ENCODE data around the gene PXDC1. TPM values are rescaled to one million over a fixed set of nuclear protein-coding genes. Genes with fewer than 3 reads are reported as not detected.

Gene PXDC1
- polyA plus RNA-seq, 2 donors = 10.0 to 13.1 TPM

DNA sequence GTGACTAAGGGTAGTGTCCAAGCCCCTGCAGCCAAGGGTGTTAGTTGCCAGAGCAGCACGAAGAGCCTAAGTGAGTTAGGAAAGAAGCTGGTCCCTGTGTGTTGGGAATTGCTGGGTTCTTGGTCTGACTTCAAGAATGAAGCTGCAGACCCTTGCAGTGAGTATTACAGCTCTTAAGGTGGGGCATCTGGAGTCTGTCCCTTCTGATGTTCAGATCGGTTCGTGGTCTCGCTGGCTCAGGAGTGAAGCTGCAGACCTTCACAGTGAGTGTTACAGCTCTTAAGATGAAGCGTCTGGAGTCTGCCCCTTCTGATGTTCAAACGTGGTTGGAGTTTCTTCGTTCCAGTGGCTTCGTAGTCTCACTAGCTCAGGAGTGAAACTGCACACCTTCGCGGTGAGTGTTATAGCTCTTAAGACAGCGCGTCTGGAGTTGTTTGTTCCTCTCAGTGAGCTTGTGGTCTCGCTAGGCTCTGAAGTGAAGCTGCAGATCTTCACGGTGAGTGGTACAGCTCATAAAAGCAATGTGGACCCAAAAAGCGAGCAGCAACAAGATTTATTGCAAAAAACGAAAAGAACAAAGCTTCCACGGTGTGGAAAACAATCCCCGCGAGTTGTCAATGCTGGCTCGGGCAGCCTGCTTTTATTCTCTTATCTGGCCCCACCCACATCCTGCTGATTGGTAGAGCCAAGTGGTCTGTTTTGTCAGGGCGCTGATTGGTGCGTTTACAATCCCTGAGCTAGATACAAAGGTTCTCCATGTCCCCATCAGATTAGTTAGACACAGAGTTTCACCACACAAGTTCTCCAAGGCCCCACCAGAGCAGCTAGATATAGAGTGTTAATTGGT, 31.8 kb downstream of the PXDC1 start:
- Histone ChIP-seq H3K4me3 (ENCODE audit: low read depth in 1 of 2, low read length in 2 of 2) (no peak overlapping the region), H3K36me3 (ENCODE audit: control insufficient read depth in 2 of 2, insufficient read depth in 2 of 2, low read length in 1 of 2) (peaks cover 5 to 14% of the 10 kb centered on the region in 2 donors)
- 82 to 83% methylated on average over 22 of the region's 22 CpGs for WGBS, 2 donors

DNA sequence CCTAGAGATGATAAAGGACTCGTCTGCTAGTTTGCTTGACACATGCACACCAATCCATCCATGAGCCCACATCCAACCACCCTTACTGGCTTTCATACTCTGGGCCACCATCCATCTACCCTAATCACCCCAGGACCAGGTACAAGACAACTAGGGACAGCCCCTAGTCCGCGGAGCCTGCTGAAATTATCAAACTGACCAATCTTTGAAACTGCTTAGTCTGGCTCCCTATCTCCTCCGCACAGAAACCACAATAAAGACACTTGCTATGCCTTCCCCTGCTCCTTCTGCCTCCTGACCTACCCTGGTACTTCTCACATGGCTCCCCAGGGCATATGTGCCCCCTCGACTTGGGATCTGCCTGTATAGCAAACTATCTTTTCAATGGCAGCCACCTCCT, 33.1 kb downstream of the PXDC1 start:
- Histone ChIP-seq H3K36me3 (ENCODE audit: control insufficient read depth in 2 of 2, insufficient read depth in 2 of 2, low read length in 1 of 2) (peaks cover 0 to 6% of the 10 kb centered on the region in 2 donors), H3K4me1 (ENCODE audit: control insufficient read depth in 2 of 2, insufficient read depth in 2 of 2, low read length in 1 of 2) (no peaks in the 10 kb centered on the region), H3K4me3 (ENCODE audit: low read depth in 1 of 2, low read length in 2 of 2) (no peak overlapping the region), H3K9me3 (ENCODE audit: control insufficient read depth in 2 of 2, insufficient read depth in 1 of 2, low read depth in 1 of 2, low read length in 1 of 2) (no peaks in the 10 kb centered on the region), H3K27ac (ENCODE audit: low read depth in 2 of 2, low read length in 1 of 2) (no peak overlapping the region), H3K27me3 (ENCODE audit: control insufficient read depth in 1 of 2, insufficient read depth in 2 of 2, low read length in 2 of 2) (no peaks in the 10 kb centered on the region)
- 83 to 91% methylated on average over 5 of the region's 5 CpGs for WGBS, 2 donors

More for the DNA sequence above, 31.8 kb downstream of the PXDC1 start:
- no peaks in the 10 kb centered on the region for H3K9me3 ChIP-seq (ENCODE audit: control insufficient read depth in 2 of 2, insufficient read depth in 1 of 2, low read depth in 1 of 2, low read length in 1 of 2)
- H3K27ac ChIP-seq (ENCODE audit: low read depth in 2 of 2, low read length in 1 of 2) = no peak overlapping the region
- peaks cover under 1 to 3% of the 10 kb centered on the region in 2 donors for H3K4me1 ChIP-seq (ENCODE audit: control insufficient read depth in 2 of 2, insufficient read depth in 2 of 2, low read length in 1 of 2)
- no peaks in the 10 kb centered on the region for H3K27me3 ChIP-seq (ENCODE audit: control insufficient read depth in 1 of 2, insufficient read depth in 2 of 2, low read length in 2 of 2)

DNA sequence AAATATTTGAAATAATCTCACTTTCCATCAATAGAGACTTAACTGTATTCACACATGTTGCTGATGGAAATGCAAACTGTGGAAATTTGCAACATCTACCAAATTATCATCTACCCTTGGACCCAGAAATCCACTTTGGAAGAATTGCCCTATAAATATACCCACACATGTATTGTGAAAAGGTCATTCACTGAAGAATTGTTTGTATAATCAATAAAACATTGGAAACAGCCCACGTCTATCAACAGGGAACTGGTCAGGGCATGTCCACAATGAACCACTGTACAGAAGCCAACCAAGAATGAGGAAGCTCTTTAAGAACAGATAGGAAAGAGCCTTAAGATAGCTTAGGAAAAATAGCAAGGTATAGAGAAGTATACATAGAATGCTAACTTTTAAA, 36.2 kb downstream of the PXDC1 start:
- H3K36me3 ChIP-seq (ENCODE audit: control insufficient read depth in 2 of 2, insufficient read depth in 2 of 2, low read length in 1 of 2) = peaks cover 0 to 2% of the 10 kb centered on the region in 2 donors
- WGBS, 2 donors = 1 to 5% methylated on average over 1 of the region's 1 CpG
- H3K27ac ChIP-seq (ENCODE audit: low read depth in 2 of 2, low read length in 1 of 2) = no peak overlapping the region
- H3K9me3 ChIP-seq (ENCODE audit: control insufficient read depth in 2 of 2, insufficient read depth in 1 of 2, low read depth in 1 of 2, low read length in 1 of 2) = no peaks in the 10 kb centered on the region
- H3K4me1 ChIP-seq (ENCODE audit: control insufficient read depth in 2 of 2, insufficient read depth in 2 of 2, low read length in 1 of 2) = peaks cover 2 to 4% of the 10 kb centered on the region in 2 donors
- H3K27me3 ChIP-seq (ENCODE audit: control insufficient read depth in 1 of 2, insufficient read depth in 2 of 2, low read length in 2 of 2) = no peaks in the 10 kb centered on the region
- no peak overlapping the region for H3K4me3 ChIP-seq (ENCODE audit: low read depth in 1 of 2, low read length in 2 of 2)

DNA sequence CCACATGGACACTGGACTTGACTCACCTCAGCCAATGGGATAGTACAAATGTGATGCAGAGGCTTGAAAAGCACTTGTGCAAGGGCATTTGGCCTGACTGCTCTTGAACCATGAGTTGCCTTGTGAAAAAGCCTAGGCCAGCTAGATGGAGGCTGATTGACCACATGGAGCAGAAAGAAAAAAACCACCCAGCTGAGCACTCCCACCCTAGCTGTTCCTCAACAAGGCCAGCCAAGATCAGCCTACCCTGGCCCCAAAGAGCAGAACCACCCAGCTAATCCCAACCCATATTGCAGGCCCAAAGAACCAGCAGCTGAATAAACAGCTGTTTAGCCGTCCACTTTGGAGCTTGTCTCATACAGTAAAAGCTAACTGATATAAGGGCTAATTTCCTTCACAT, 36.7 kb downstream of the PXDC1 start:
- Histone ChIP-seq H3K36me3 (ENCODE audit: control insufficient read depth in 2 of 2, insufficient read depth in 2 of 2, low read length in 1 of 2) (peaks cover 0 to 2% of the 10 kb centered on the region in 2 donors), H3K27ac (ENCODE audit: low read depth in 2 of 2, low read length in 1 of 2) (no peak overlapping the region), H3K9me3 (ENCODE audit: control insufficient read depth in 2 of 2, insufficient read depth in 1 of 2, low read depth in 1 of 2, low read length in 1 of 2) (no peaks in the 10 kb centered on the region), H3K4me1 (ENCODE audit: control insufficient read depth in 2 of 2, insufficient read depth in 2 of 2, low read length in 1 of 2) (peaks cover 2 to 4% of the 10 kb centered on the region in 2 donors), H3K4me3 (ENCODE audit: low read depth in 1 of 2, low read length in 2 of 2) (no peak overlapping the region), H3K27me3 (ENCODE audit: control insufficient read depth in 1 of 2, insufficient read depth in 2 of 2, low read length in 2 of 2) (no peaks in the 10 kb centered on the region)
- 80 to 95% methylated on average over 1 of the region's 1 CpG for WGBS, 2 donors

DNA sequence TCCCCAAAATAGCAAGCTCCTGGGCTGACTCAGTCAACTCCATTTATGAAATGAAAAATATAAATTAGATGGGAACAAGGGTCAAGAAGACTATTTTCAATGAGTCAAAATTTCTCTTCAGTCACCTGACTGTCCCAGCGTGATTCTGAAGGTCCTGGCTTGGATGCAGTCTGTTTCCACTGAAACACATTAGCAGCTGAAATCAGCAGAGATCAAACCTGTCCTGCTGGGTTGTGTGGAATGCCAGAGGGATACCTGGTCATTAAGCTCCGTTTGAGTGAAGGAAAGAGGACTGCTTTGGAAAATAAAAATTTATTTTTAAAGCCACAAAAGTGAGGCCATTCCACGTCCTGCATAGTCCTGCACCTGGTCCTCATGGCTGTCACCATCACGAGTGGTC, 37.4 kb downstream of the PXDC1 start:
- Histone ChIP-seq H3K9me3 (ENCODE audit: control insufficient read depth in 2 of 2, insufficient read depth in 1 of 2, low read depth in 1 of 2, low read length in 1 of 2) (no peaks in the 10 kb centered on the region), H3K27me3 (ENCODE audit: control insufficient read depth in 1 of 2, insufficient read depth in 2 of 2, low read length in 2 of 2) (no peaks in the 10 kb centered on the region), H3K4me1 (ENCODE audit: control insufficient read depth in 2 of 2, insufficient read depth in 2 of 2, low read length in 1 of 2) (peaks cover 2 to 6% of the 10 kb centered on the region in 2 donors), H3K36me3 (ENCODE audit: control insufficient read depth in 2 of 2, insufficient read depth in 2 of 2, low read length in 1 of 2) (no peaks in the 10 kb centered on the region), H3K4me3 (ENCODE audit: low read depth in 1 of 2, low read length in 2 of 2) (no peak overlapping the region), H3K27ac (ENCODE audit: low read depth in 2 of 2, low read length in 1 of 2) (no peak overlapping the region)
- WGBS, 2 donors = 76 to 88% methylated on average over 4 of the region's 4 CpGs

DNA sequence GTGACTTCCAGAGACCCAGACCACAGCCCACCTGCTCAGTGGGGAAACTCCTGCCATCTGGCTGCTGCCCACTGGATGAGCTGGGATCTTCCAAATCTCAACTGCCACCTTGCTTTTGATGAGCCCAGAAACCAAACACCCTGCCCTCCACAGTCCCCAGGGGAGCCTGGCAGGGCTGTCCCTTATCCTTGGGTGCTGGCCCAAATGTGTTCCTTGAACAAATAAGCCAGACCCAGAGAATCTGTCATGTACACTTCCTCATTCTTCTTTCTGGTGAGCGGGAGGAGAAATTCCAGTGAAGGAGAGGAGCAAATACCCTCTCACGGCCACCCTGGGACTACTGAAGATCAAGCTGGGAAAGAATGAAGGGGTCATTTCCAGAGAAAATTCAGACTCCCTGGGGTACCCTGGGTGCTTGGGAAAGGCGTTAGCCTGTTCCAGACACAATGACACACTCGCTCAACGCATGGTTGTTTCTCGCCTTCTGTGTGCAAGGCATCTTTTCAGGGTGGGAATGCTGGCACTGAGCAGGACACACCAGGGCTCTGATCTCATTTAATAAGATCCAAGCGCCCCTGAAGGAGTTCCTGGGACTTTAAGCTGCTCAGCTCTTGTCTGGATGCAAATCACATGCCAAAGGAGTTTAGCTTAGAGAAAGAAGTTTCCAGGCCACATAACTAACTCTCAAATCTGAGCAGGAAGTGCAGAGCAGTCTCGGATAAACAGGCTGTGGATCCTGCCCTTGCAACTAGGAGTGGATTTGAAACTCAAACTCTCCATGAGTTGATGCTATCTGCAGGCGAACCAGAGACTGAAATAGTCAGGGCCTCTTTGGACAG, 38.5 kb downstream of the PXDC1 start:
- H3K27ac ChIP-seq (ENCODE audit: low read depth in 2 of 2, low read length in 1 of 2) = no peak overlapping the region

DNA sequence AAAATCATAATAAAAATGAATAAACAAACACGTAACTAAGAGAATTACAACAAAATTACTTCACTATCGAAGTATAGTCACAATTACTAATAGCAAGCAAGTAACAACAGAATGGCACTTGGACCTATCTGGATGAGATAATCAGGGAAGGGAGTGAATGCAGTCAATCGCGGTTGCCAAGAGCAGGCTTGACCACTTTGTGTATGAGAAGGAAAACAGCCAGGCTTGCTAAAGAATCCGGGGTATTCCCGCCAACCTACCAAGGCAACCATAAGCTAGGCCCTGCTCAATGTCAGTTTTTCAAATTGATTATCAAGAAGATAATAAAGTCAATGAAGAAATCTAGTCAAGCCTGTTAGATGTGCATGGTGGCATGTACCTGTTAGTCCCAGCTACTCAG, 39.7 kb downstream of the PXDC1 start:
- Histone ChIP-seq H3K36me3 (ENCODE audit: control insufficient read depth in 2 of 2, insufficient read depth in 2 of 2, low read length in 1 of 2) (no peaks in the 10 kb centered on the region), H3K4me1 (ENCODE audit: control insufficient read depth in 2 of 2, insufficient read depth in 2 of 2, low read length in 1 of 2) (peaks cover 6 to 10% of the 10 kb centered on the region in 2 donors), H3K27ac (ENCODE audit: low read depth in 2 of 2, low read length in 1 of 2) (no peak overlapping the region), H3K27me3 (ENCODE audit: control insufficient read depth in 1 of 2, insufficient read depth in 2 of 2, low read length in 2 of 2) (no peaks in the 10 kb centered on the region), H3K4me3 (ENCODE audit: low read depth in 1 of 2, low read length in 2 of 2) (no peak overlapping the region), H3K9me3 (ENCODE audit: control insufficient read depth in 2 of 2, insufficient read depth in 1 of 2, low read depth in 1 of 2, low read length in 1 of 2) (no peaks in the 10 kb centered on the region)
- 80 to 83% methylated on average over 6 of the region's 6 CpGs for WGBS, 2 donors

More for the DNA sequence above, 38.5 kb downstream of the PXDC1 start:
- Histone ChIP-seq H3K4me1 (ENCODE audit: control insufficient read depth in 2 of 2, insufficient read depth in 2 of 2, low read length in 1 of 2) (peaks cover 3 to 8% of the 10 kb centered on the region in 2 donors), H3K36me3 (ENCODE audit: control insufficient read depth in 2 of 2, insufficient read depth in 2 of 2, low read length in 1 of 2) (no peaks in the 10 kb centered on the region), H3K4me3 (ENCODE audit: low read depth in 1 of 2, low read length in 2 of 2) (no peak overlapping the region), H3K9me3 (ENCODE audit: control insufficient read depth in 2 of 2, insufficient read depth in 1 of 2, low read depth in 1 of 2, low read length in 1 of 2) (no peaks in the 10 kb centered on the region), H3K27me3 (ENCODE audit: control insufficient read depth in 1 of 2, insufficient read depth in 2 of 2, low read length in 2 of 2) (no peaks in the 10 kb centered on the region)
- WGBS, 2 donors = 72 to 80% methylated on average over 9 of the region's 9 CpGs

DNA sequence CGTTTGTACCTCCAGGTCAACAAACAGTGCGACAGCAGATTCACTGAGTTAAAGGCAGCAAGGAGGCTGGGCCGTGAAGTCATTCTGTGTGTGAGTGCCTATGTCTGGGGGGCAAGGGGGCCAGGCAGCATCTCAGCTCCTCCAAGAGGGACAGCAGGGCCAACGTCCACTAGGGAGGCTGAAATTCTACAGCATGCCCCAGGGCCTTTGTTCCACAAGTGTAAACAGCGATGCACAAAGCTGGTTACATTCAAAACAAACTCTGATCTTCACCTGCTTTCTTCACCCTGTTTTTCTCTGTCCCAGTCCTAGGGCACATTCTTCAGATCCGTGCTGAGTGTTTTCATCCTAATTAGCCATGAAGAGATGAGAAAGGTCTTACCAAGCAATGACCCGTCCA, 41.1 kb downstream of the PXDC1 start:
- Histone ChIP-seq H3K4me3 (ENCODE audit: low read depth in 1 of 2, low read length in 2 of 2) (no peak overlapping the region), H3K36me3 (ENCODE audit: control insufficient read depth in 2 of 2, insufficient read depth in 2 of 2, low read length in 1 of 2) (no peaks in the 10 kb centered on the region), H3K4me1 (ENCODE audit: control insufficient read depth in 2 of 2, insufficient read depth in 2 of 2, low read length in 1 of 2) (peaks cover 6 to 10% of the 10 kb centered on the region in 2 donors), H3K9me3 (ENCODE audit: control insufficient read depth in 2 of 2, insufficient read depth in 1 of 2, low read depth in 1 of 2, low read length in 1 of 2) (no peaks in the 10 kb centered on the region), H3K27me3 (ENCODE audit: control insufficient read depth in 1 of 2, insufficient read depth in 2 of 2, low read length in 2 of 2) (no peaks in the 10 kb centered on the region), H3K27ac (ENCODE audit: low read depth in 2 of 2, low read length in 1 of 2) (no peak overlapping the region)
- WGBS, 2 donors = 87% methylated on average over 7 of the region's 7 CpGs

DNA sequence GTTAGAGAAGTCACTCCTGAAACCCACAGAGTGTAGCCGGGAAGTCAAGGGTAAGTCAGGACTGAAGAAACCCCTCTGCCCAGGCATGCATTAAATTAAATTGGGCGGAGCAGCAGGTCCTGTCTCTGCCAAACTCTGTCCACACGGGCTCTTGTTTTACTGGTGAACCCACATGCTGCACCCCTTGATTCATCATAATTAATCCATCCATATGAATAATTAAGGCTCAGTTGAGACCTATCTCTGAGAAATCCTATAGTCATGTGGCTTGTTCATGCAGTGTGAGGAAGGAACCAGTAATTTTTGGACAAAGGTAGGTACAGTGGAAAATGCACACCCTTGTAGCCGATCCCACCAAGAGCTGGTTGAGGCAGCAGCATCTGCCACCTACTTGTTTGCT, 43.0 kb downstream of the PXDC1 start:
- no peak overlapping the region for H3K4me3 ChIP-seq (ENCODE audit: low read depth in 1 of 2, low read length in 2 of 2)
- peak overlapping the region; percentile 50 to 59 for H3K27ac ChIP-seq (ENCODE audit: low read depth in 2 of 2, low read length in 1 of 2)
- H3K27me3 ChIP-seq (ENCODE audit: control insufficient read depth in 1 of 2, insufficient read depth in 2 of 2, low read length in 2 of 2) = no peaks in the 10 kb centered on the region
- H3K9me3 ChIP-seq (ENCODE audit: control insufficient read depth in 2 of 2, insufficient read depth in 1 of 2, low read depth in 1 of 2, low read length in 1 of 2) = no peaks in the 10 kb centered on the region
- H3K4me1 ChIP-seq (ENCODE audit: control insufficient read depth in 2 of 2, insufficient read depth in 2 of 2, low read length in 1 of 2) = peaks cover 6 to 10% of the 10 kb centered on the region in 2 donors
- 55 to 79% methylated on average over 4 of the region's 4 CpGs for WGBS, 2 donors
- no peaks in the 10 kb centered on the region for H3K36me3 ChIP-seq (ENCODE audit: control insufficient read depth in 2 of 2, insufficient read depth in 2 of 2, low read length in 1 of 2)
